ENCODE measurements around the gene SLC22A25.

The SLC22A25 gene

DNA sequence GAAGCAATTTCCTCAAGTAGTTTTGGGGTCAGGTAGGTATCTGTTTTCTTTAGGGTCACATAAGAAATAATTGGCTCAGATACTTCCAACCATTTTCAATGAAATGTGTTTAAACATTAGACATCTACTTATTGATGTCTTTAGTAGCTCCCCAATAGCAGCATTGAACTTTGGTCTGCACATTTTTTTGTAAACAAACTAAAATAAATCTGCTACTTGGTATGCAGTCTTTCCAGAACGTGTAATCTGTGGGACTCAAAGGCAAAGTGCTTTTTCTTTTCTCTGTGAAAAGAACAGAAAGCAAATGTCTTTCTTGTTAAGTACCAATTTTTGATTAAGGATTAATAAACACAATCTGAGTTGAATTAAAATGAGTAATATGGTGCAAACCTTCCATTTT is 13.6 kb downstream of the SLC22A25 start:
- DNase-seq = no peak

DNA sequence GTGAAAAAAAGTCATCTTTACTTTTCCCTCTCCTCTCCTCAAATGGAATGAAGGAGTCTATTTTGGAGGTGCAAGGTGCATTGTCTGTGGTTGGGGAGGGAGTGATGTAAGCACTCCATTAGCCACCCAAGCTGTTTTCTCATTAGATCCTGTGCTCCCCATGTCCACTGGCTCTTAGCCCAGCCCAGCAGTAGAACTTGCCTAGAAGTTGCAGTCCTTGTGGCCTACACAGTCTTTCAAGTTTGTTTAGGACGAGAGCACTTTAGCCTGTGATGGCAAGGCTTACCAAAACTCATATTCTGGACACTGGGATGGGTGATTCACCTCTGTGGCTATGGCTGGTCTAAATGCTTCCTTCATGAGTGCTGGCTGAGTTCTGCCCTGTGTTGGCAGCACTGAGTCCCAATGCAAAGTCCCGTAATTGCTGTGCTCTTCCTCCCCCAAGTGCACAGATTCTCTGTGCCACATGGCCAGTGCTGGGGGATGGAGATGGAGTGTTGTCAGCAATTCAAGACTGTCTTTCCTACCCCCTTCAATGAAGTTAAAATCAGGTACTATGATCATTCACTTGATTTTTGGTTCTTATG is 15.8 kb downstream of the SLC22A25 start:
- no peak for DNase-seq

DNA sequence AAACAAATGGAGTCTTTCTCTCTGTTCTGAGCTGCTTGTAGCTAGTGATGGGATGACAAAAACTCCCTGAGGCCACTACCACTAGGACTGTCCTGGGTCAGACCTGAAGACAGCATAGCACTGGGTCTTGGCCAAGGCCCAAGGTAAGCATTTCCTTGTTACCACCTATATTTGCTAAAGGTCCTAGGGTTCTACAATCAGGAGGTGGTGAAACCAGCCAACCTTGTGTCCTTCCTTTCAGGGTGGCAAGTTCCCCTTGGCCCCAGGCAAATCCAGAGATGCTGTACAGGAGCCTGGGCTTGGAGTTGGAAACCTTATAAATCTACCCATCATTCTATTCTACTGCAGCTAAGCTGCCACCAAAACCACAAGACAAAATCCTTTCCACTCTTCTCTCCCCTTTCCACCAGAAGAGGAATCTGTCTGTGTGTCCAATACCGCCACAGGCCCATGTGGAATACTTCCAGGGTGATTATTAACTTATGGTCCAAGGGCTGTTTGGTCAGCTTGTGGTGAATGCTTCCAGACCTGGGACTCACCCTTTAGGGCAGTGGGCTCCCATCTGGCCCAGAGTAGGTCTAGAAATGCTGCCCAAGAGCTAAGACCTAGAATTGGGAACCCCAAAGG is 16.8 kb downstream of the SLC22A25 start:
- DNase-seq = no peak

DNA sequence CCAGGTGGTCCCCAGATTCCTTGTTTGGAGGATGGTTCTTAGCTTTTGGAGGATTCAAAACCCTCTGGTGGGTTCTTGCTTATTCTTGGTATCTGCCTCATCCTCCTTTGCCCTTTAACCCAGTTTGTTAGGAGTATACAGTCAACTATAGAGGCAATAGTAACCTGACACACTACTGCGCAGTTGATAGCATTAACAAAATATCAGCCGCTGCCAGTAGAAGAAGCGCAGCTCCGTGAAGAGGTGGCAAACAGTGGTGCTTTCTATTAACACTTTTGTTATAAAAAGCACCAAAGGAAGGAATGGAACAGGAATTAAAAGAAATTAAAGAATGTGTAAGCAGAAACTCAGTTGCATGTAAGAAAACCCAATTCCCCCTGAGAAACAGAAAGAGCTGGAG is 29.3 kb downstream of the SLC22A25 start:
- DNase-seq = no peak

DNA sequence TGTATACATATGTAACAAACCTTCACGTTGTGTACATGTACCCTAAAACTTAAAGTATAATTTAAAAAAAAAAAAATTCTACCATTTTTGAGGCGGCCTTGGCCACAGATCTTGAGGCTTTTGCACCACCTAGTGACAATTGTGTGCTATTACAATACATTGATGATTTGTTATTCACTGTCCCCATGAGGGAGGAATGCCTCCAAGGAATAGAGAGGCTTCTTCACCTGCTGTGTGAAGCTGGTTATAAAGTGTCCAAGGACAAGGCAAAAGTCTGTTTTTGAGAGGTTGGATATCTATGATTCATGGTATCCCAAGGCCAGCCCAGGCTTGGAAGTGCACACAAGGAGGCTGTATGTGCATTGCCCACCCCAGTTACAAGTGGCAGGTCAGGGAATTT is 30.7 kb downstream of the SLC22A25 start:
- DNase-seq = no peak

DNA sequence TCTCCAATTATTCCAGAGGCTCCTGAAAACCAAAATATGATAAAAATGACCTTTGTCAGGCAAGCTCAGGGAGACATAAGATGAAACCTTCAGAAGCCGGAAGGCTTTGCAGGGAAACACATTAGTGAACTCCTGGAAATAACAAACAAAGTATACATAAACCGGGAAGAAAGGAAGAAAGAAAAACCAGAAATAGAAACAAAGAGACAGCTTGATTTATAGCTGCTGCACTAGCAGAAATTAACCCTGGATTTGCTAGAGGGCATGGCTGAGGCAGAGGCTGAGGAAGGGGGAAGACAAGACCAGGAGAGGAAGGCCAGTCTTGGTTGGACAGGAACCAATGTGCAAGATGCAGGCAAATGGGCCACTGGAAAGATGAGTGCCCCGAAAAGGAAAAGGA is 33.3 kb downstream of the SLC22A25 start:
- DNase-seq = no peak
